ENCODE results near the gene FAIM2.

- TF ChIP-seq CTCF (IDR thresholded peaks at IDR 0.05), result no peak
- TF ChIP-seq ZFX (IDR thresholded peaks at IDR 0.05; ENCODE audit: borderline replicate concordance), result no peak
Measured at GRCh38 chr12:49951411-49952240, 47.9 kb upstream of the FAIM2 start.
